NCI-H2196 (cell line): ENCODE data around the gene A1BG.

ENCODE experiments used
- DNase-seq: peaks from one replicate; lab custom pipeline; 2025; ENCODE audit not compliant: unreplicated experiment; lab: John Stamatoyannopoulos, UW

A1BG gene

GRCh38 chr19:58304255-58304654 is 49.0 kb downstream of the A1BG start:
- DNase-seq: no peak

DNA sequence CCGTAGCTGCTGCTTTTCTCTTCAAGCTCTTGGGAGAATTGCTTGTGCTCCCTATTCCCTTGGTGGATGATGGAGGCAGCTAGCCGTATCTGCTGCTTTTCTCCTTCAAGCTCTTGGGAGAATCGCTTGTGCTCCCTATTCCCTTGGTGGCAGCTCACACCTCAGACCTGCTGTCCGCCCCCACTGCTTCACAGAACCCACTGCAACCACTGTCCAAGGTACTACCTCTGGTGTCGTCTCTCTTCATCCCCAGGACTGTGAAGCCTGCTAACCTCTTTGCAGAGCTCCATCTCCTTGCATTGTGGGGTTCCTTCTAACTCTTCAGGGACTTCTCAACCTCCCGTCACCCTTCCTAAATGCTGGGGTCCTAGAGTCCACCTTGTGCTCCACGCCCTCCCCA is 52.7 kb downstream of the A1BG start:
- no peak for DNase-seq

DNA sequence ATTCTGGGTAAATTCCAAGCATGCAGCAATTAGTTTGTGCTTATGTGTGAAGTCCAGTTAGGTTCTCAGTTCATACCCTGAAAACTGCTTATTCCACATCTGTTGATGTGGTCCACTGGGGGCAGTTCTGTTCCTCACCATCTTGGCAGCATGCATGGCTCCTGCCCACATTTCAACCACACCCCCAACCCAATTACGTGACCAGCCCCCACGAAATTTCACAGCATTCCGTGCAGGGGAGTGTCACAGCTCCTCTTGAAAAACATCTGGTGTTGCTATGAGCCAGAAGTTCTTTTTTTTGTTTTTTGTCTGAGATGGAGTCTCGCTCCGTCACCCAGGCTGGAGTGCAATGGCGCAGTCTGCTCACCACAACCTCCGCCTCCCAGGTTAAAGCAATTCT is 57.2 kb downstream of the A1BG start:
- no peak for DNase-seq
